Measurements from ENCODE around the gene MED13L.

The MED13L gene

GRCh38 chr12:116264525-116265070 is 12.9 kb downstream of the MED13L start:
- H3K4me3 ChIP-seq (ENCODE audit: low read depth in 1 of 2, low read length in 2 of 2) = no peak overlapping the region
- H3K27me3 ChIP-seq (ENCODE audit: control insufficient read depth in 1 of 2, insufficient read depth in 2 of 2, low read length in 2 of 2) = no peaks in the 10 kb centered on the region
- H3K4me1 ChIP-seq (ENCODE audit: control insufficient read depth in 1 of 2, insufficient read depth in 2 of 2, low read length in 2 of 2) = peaks cover 44 to 68% of the 10 kb centered on the region in 2 donors
- H3K9ac ChIP-seq (ENCODE audit: low read depth in 1 of 2, low read length in 2 of 2) = no peak overlapping the region
- no peak overlapping the region for H3K27ac ChIP-seq (ENCODE audit: low read depth, low read length)
- H3K36me3 ChIP-seq (ENCODE audit: control insufficient read depth in 1 of 2, insufficient read depth in 2 of 2, low read length in 2 of 2) = no peaks in the 10 kb centered on the region
- no peaks in the 10 kb centered on the region for H3K9me3 ChIP-seq (ENCODE audit: control insufficient read depth in 1 of 2, low read length in 2 of 2)

GRCh38 chr12:116263844-116264243 is 13.6 kb downstream of the MED13L start:
- Histone ChIP-seq H3K9ac (ENCODE audit: low read depth in 1 of 2, low read length in 2 of 2) (no peak overlapping the region), H3K27me3 (ENCODE audit: control insufficient read depth in 1 of 2, insufficient read depth in 2 of 2, low read length in 2 of 2) (no peaks in the 10 kb centered on the region), H3K27ac (ENCODE audit: low read depth, low read length) (no peak overlapping the region), H3K36me3 (ENCODE audit: control insufficient read depth in 1 of 2, insufficient read depth in 2 of 2, low read length in 2 of 2) (no peaks in the 10 kb centered on the region), H3K4me1 (ENCODE audit: control insufficient read depth in 1 of 2, insufficient read depth in 2 of 2, low read length in 2 of 2) (peaks cover 44 to 68% of the 10 kb centered on the region in 2 donors), H3K9me3 (ENCODE audit: control insufficient read depth in 1 of 2, low read length in 2 of 2) (no peaks in the 10 kb centered on the region), H3K4me3 (ENCODE audit: low read depth in 1 of 2, low read length in 2 of 2) (no peak overlapping the region)

- Histone ChIP-seq H3K9ac (ENCODE audit: low read depth in 1 of 2, low read length in 2 of 2) (no peak overlapping the region), H3K36me3 (ENCODE audit: control insufficient read depth in 1 of 2, insufficient read depth in 2 of 2, low read length in 2 of 2) (no peaks in the 10 kb centered on the region), H3K4me1 (ENCODE audit: control insufficient read depth in 1 of 2, insufficient read depth in 2 of 2, low read length in 2 of 2) (peaks cover 44 to 68% of the 10 kb centered on the region in 2 donors), H3K4me3 (ENCODE audit: low read depth in 1 of 2, low read length in 2 of 2) (no peak overlapping the region), H3K27ac (ENCODE audit: low read depth, low read length) (no peak overlapping the region), H3K27me3 (ENCODE audit: control insufficient read depth in 1 of 2, insufficient read depth in 2 of 2, low read length in 2 of 2) (no peaks in the 10 kb centered on the region), H3K9me3 (ENCODE audit: control insufficient read depth in 1 of 2, low read length in 2 of 2) (no peaks in the 10 kb centered on the region)
These were observed 14.1 kb downstream of the MED13L start for GRCh38 chr12:116263431-116263830.

- no peak overlapping the region for H3K27ac ChIP-seq (ENCODE audit: low read depth, low read length)
These were observed 14.8 kb downstream of the MED13L start for GRCh38 chr12:116262741-116263140.

GRCh38 chr12:116261525-116262100 is 15.9 kb downstream of the MED13L start:
- Histone ChIP-seq H3K27me3 (ENCODE audit: control insufficient read depth in 1 of 2, insufficient read depth in 2 of 2, low read length in 2 of 2) (no peaks in the 10 kb centered on the region), H3K4me1 (ENCODE audit: control insufficient read depth in 1 of 2, insufficient read depth in 2 of 2, low read length in 2 of 2) (peaks cover 43 to 68% of the 10 kb centered on the region in 2 donors), H3K9ac (ENCODE audit: low read depth in 1 of 2, low read length in 2 of 2) (no peak overlapping the region), H3K4me3 (ENCODE audit: low read depth in 1 of 2, low read length in 2 of 2) (peak overlapping the region in 1 of 2 donors; percentile 5), H3K36me3 (ENCODE audit: control insufficient read depth in 1 of 2, insufficient read depth in 2 of 2, low read length in 2 of 2) (no peaks in the 10 kb centered on the region), H3K27ac (ENCODE audit: low read depth, low read length) (no peak overlapping the region), H3K9me3 (ENCODE audit: control insufficient read depth in 1 of 2, low read length in 2 of 2) (no peaks in the 10 kb centered on the region)

More at GRCh38 chr12:116262741-116263140, 14.8 kb downstream of the MED13L start:
- no peaks in the 10 kb centered on the region for H3K9me3 ChIP-seq (ENCODE audit: control insufficient read depth in 1 of 2, low read length in 2 of 2)
- H3K4me1 ChIP-seq (ENCODE audit: control insufficient read depth in 1 of 2, insufficient read depth in 2 of 2, low read length in 2 of 2) = peaks cover 45 to 69% of the 10 kb centered on the region in 2 donors
- H3K9ac ChIP-seq (ENCODE audit: low read depth in 1 of 2, low read length in 2 of 2) = no peak overlapping the region
- H3K27me3 ChIP-seq (ENCODE audit: control insufficient read depth in 1 of 2, insufficient read depth in 2 of 2, low read length in 2 of 2) = no peaks in the 10 kb centered on the region
- no peak overlapping the region for H3K4me3 ChIP-seq (ENCODE audit: low read depth in 1 of 2, low read length in 2 of 2)
- H3K36me3 ChIP-seq (ENCODE audit: control insufficient read depth in 1 of 2, insufficient read depth in 2 of 2, low read length in 2 of 2) = no peaks in the 10 kb centered on the region

- Histone ChIP-seq H3K36me3 (ENCODE audit: control insufficient read depth in 1 of 2, insufficient read depth in 2 of 2, low read length in 2 of 2) (no peaks in the 10 kb centered on the region), H3K4me1 (ENCODE audit: control insufficient read depth in 1 of 2, insufficient read depth in 2 of 2, low read length in 2 of 2) (peaks cover 31 to 57% of the 10 kb centered on the region in 2 donors), H3K27me3 (ENCODE audit: control insufficient read depth in 1 of 2, insufficient read depth in 2 of 2, low read length in 2 of 2) (no peaks in the 10 kb centered on the region), H3K4me3 (ENCODE audit: low read depth in 1 of 2, low read length in 2 of 2) (no peak overlapping the region), H3K9ac (ENCODE audit: low read depth in 1 of 2, low read length in 2 of 2) (no peak overlapping the region), H3K27ac (ENCODE audit: low read depth, low read length) (no peak overlapping the region), H3K9me3 (ENCODE audit: control insufficient read depth in 1 of 2, low read length in 2 of 2) (no peaks in the 10 kb centered on the region)
These were observed 17.5 kb downstream of the MED13L start for GRCh38 chr12:116259800-116260577.

- H3K4me1 ChIP-seq (ENCODE audit: control insufficient read depth in 1 of 2, insufficient read depth in 2 of 2, low read length in 2 of 2) = peaks cover 15 to 37% of the 10 kb centered on the region in 2 donors
These were observed 19.7 kb downstream of the MED13L start for GRCh38 chr12:116257826-116258225.

GRCh38 chr12:116257215-116257614 is 20.3 kb downstream of the MED13L start:
- H3K4me3 ChIP-seq (ENCODE audit: low read depth in 1 of 2, low read length in 2 of 2) = no peak overlapping the region
- H3K36me3 ChIP-seq (ENCODE audit: control insufficient read depth in 1 of 2, insufficient read depth in 2 of 2, low read length in 2 of 2) = no peaks in the 10 kb centered on the region
- H3K9me3 ChIP-seq (ENCODE audit: control insufficient read depth in 1 of 2, low read length in 2 of 2) = no peaks in the 10 kb centered on the region
- no peak overlapping the region for H3K27ac ChIP-seq (ENCODE audit: low read depth, low read length)
- no peaks in the 10 kb centered on the region for H3K27me3 ChIP-seq (ENCODE audit: control insufficient read depth in 1 of 2, insufficient read depth in 2 of 2, low read length in 2 of 2)
- peaks cover 15 to 33% of the 10 kb centered on the region in 2 donors for H3K4me1 ChIP-seq (ENCODE audit: control insufficient read depth in 1 of 2, insufficient read depth in 2 of 2, low read length in 2 of 2)
- peak overlapping the region in 1 of 2 donors; percentile 10 for H3K9ac ChIP-seq (ENCODE audit: low read depth in 1 of 2, low read length in 2 of 2)

More at GRCh38 chr12:116257826-116258225, 19.7 kb downstream of the MED13L start:
- H3K9me3 ChIP-seq (ENCODE audit: control insufficient read depth in 1 of 2, low read length in 2 of 2) = no peaks in the 10 kb centered on the region
- H3K27ac ChIP-seq (ENCODE audit: low read depth, low read length) = no peak overlapping the region
- H3K36me3 ChIP-seq (ENCODE audit: control insufficient read depth in 1 of 2, insufficient read depth in 2 of 2, low read length in 2 of 2) = no peaks in the 10 kb centered on the region
- H3K27me3 ChIP-seq (ENCODE audit: control insufficient read depth in 1 of 2, insufficient read depth in 2 of 2, low read length in 2 of 2) = no peaks in the 10 kb centered on the region
- H3K9ac ChIP-seq (ENCODE audit: low read depth in 1 of 2, low read length in 2 of 2) = no peak overlapping the region
- no peak overlapping the region for H3K4me3 ChIP-seq (ENCODE audit: low read depth in 1 of 2, low read length in 2 of 2)

GRCh38 chr12:116249938-116250337 is 27.6 kb downstream of the MED13L start:
- no peaks in the 10 kb centered on the region for H3K27me3 ChIP-seq (ENCODE audit: control insufficient read depth in 1 of 2, insufficient read depth in 2 of 2, low read length in 2 of 2)
- H3K9ac ChIP-seq (ENCODE audit: low read depth in 1 of 2, low read length in 2 of 2) = no peak overlapping the region
- no peak overlapping the region for H3K4me3 ChIP-seq (ENCODE audit: low read depth in 1 of 2, low read length in 2 of 2)
- H3K27ac ChIP-seq (ENCODE audit: low read depth, low read length) = no peak overlapping the region
- no peaks in the 10 kb centered on the region for H3K9me3 ChIP-seq (ENCODE audit: control insufficient read depth in 1 of 2, low read length in 2 of 2)
- H3K4me1 ChIP-seq (ENCODE audit: control insufficient read depth in 1 of 2, insufficient read depth in 2 of 2, low read length in 2 of 2) = peaks cover 7 to 10% of the 10 kb centered on the region in 2 donors
- H3K36me3 ChIP-seq (ENCODE audit: control insufficient read depth in 1 of 2, insufficient read depth in 2 of 2, low read length in 2 of 2) = no peaks in the 10 kb centered on the region

- no peak overlapping the region for H3K9ac ChIP-seq (ENCODE audit: low read depth in 1 of 2, low read length in 2 of 2)
- no peak overlapping the region for H3K4me3 ChIP-seq (ENCODE audit: low read depth in 1 of 2, low read length in 2 of 2)
- H3K36me3 ChIP-seq (ENCODE audit: control insufficient read depth in 1 of 2, insufficient read depth in 2 of 2, low read length in 2 of 2) = no peaks in the 10 kb centered on the region
- H3K4me1 ChIP-seq (ENCODE audit: control insufficient read depth in 1 of 2, insufficient read depth in 2 of 2, low read length in 2 of 2) = peaks cover 17 to 19% of the 10 kb centered on the region in 2 donors
- no peak overlapping the region for H3K27ac ChIP-seq (ENCODE audit: low read depth, low read length)
- H3K9me3 ChIP-seq (ENCODE audit: control insufficient read depth in 1 of 2, low read length in 2 of 2) = no peaks in the 10 kb centered on the region
- no peaks in the 10 kb centered on the region for H3K27me3 ChIP-seq (ENCODE audit: control insufficient read depth in 1 of 2, insufficient read depth in 2 of 2, low read length in 2 of 2)
These were observed 28.6 kb downstream of the MED13L start for GRCh38 chr12:116248930-116249329.
